ENCODE measurements around the gene IL21.

Gene IL21

GRCh38 chr4:122623637-122624166 is 2.8 kb upstream of the IL21 start:
- no peak for TF ChIP-seq ZNF70 (CRISPR knock-in tag; IDR thresholded peaks at IDR 0.05)
- TF ChIP-seq GLIS3 (CRISPR knock-in tag; IDR thresholded peaks at IDR 0.05), result no peak
- TF ChIP-seq POU6F1 (CRISPR knock-in tag; IDR thresholded peaks at IDR 0.05; ENCODE audit: borderline replicate concordance, low read depth), result no peak
- no peak for TF ChIP-seq SNAI2 (CRISPR knock-in tag; IDR thresholded peaks at IDR 0.05)
- no peak for TF ChIP-seq TOX (CRISPR knock-in tag; IDR thresholded peaks at IDR 0.05; ENCODE audit: borderline replicate concordance)
- no peak for TF ChIP-seq ISL1 (CRISPR knock-in tag; IDR thresholded peaks at IDR 0.05)
- no peak for TF ChIP-seq ZNF8 (CRISPR knock-in tag; IDR thresholded peaks at IDR 0.05)
- TF ChIP-seq CSRNP3 (CRISPR knock-in tag; IDR thresholded peaks at IDR 0.05), result no peak
- TF ChIP-seq PPARA (CRISPR knock-in tag; IDR thresholded peaks at IDR 0.05; ENCODE audit: borderline replicate concordance), result no peak
- TF ChIP-seq OSR1 (CRISPR knock-in tag; IDR thresholded peaks at IDR 0.05), result no peak
- no peak for TF ChIP-seq ZFP3 (CRISPR knock-in tag; IDR thresholded peaks at IDR 0.05)
- TF ChIP-seq ZFP30 (CRISPR knock-in tag; IDR thresholded peaks at IDR 0.05), result no peak
- no peak for TF ChIP-seq PATZ1 (CRISPR knock-in tag; IDR thresholded peaks at IDR 0.05; ENCODE audit: borderline replicate concordance)
- no peak for TF ChIP-seq ESRRG (CRISPR knock-in tag; IDR thresholded peaks at IDR 0.05)
- no peak for ATAC-seq

GRCh38 chr4:122622400-122622799 is 1.5 kb upstream of the IL21 start:
- no peak for ATAC-seq
- TF ChIP-seq ISL1 (CRISPR knock-in tag; IDR thresholded peaks at IDR 0.05), result no peak
- TF ChIP-seq ARNTL (CRISPR knock-in tag; IDR thresholded peaks at IDR 0.05; ENCODE audit: borderline replicate concordance, low read depth), result no peak
- TF ChIP-seq GLIS3 (CRISPR knock-in tag; IDR thresholded peaks at IDR 0.05), result no peak
- no peak for TF ChIP-seq CREB5 (CRISPR knock-in tag; IDR thresholded peaks at IDR 0.05; ENCODE audit: low read depth)
- no peak for TF ChIP-seq ZNF565 (CRISPR knock-in tag; conservative IDR thresholded peaks at IDR 0.05; ENCODE audit: low read depth)
- TF ChIP-seq RARB (CRISPR knock-in tag; IDR thresholded peaks at IDR 0.05), result no peak
- no peak for TF ChIP-seq ZNF8 (CRISPR knock-in tag; IDR thresholded peaks at IDR 0.05)
- TF ChIP-seq CSRNP3 (CRISPR knock-in tag; IDR thresholded peaks at IDR 0.05), result no peak
- no peak for TF ChIP-seq PATZ1 (CRISPR knock-in tag; IDR thresholded peaks at IDR 0.05; ENCODE audit: borderline replicate concordance)
- TF ChIP-seq TSHZ2 (CRISPR knock-in tag; IDR thresholded peaks at IDR 0.05), result no peak
- TF ChIP-seq ZNF70 (CRISPR knock-in tag; IDR thresholded peaks at IDR 0.05), result no peak
- no peak for TF ChIP-seq TOX (CRISPR knock-in tag; IDR thresholded peaks at IDR 0.05; ENCODE audit: borderline replicate concordance)
- TF ChIP-seq ESRRG (CRISPR knock-in tag; IDR thresholded peaks at IDR 0.05), result no peak
- no peak for TF ChIP-seq BACH2 (CRISPR knock-in tag; IDR thresholded peaks at IDR 0.05; ENCODE audit: borderline replicate concordance)
